VCaP (cell line): Measurements from ENCODE around the gene ZNF511.

Experiments used
- H3K27ac ChIP-seq: fragments of 450-650 bp; 2 replicates; pipeline ENCODE4 v1.5.1; 2017
- TF ChIP-seq, protein P1 (sequence below): fragments of 450-650 bp; conservative IDR thresholded peaks from 2 replicates; pipeline ENCODE4 v1.5.1; 2017; ENCODE audit warnings: mild to moderate bottlenecking, moderate library complexity

ZNF511 gene

DNA sequence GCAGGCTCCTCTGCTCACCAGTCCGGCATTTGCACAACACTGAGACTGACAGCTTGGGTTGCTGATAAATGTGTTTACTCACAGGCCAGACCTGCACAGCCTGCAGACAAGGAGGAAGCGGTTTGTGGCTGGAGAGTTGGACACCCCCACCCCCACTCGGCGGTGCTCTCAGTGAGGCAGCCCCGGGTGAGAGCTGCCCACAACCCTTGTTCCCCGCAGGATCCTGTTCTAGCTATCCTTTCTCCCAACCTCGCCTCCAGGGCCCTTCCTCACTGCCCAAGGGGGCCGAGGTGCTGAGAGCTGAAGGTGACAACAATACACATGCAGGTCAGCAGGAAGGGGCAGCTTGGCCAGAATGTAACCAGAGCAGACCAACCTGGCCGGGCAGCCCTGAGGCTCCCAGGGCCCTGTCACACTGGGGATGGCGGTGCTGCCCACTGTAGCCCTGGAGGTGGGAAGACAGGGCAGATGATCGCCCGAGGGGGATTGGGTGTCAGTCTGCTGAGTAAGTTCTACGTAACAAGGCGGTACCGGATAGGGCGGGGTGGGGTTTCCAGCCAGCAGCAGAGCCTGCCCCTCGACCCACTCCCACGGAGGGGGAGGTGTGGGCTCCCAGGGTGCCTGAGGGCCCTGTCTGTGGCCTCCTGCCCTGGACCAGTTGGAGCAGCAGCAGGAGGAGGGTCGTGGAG is 30.0 kb upstream of the ZNF511 start:
- peak overlapping the region; percentile 61 for H3K27ac ChIP-seq
- TF ChIP-seq, protein P1, sequence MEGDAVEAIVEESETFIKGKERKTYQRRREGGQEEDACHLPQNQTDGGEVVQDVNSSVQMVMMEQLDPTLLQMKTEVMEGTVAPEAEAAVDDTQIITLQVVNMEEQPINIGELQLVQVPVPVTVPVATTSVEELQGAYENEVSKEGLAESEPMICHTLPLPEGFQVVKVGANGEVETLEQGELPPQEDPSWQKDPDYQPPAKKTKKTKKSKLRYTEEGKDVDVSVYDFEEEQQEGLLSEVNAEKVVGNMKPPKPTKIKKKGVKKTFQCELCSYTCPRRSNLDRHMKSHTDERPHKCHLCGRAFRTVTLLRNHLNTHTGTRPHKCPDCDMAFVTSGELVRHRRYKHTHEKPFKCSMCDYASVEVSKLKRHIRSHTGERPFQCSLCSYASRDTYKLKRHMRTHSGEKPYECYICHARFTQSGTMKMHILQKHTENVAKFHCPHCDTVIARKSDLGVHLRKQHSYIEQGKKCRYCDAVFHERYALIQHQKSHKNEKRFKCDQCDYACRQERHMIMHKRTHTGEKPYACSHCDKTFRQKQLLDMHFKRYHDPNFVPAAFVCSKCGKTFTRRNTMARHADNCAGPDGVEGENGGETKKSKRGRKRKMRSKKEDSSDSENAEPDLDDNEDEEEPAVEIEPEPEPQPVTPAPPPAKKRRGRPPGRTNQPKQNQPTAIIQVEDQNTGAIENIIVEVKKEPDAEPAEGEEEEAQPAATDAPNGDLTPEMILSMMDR = no peak

DNA sequence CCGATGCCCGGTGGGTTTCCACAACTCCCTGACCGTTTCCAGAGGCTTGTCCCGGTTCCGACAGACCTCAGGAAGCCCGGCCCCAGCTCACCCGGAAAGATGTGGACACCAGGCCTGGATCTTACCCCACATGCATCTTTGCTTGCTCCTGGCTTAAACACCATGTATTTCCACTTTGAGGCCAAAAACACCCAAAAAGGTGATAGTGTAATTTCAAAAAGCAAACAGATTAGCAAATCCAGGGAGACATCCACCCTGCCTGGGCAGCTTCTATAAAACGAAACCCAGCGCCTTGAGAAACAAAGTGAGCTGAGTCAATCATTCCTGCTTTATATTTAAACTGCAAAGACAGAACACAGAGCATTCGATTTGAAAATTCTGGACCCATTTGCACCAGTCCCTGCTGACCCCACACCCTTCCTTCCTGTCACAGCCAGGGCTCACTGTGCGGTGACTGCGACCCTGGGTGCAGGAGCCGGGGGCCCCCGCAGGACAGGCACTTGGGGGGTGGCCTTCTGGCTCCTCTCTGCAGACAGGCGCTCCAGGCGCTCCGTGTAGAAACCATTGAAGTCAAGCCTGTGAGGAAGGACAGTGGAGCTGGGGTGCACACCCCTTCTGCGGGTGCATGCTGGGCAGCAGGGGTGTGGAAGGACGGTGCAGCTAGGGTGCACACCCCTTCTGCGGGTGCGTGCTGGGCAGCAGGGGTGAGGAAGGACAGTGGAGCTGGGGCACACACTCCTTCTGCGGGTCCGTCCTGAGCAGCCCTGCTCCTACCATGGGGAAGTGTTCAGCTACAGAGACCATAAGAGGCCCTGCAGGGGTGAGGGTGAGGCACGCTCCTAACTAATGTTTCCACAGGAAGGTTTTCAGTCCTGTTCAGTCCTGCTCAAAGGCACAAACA is 29.1 kb upstream of the ZNF511 start:
- peak overlapping the region; percentile 61 for H3K27ac ChIP-seq
- TF ChIP-seq, protein P1 = no peak

DNA sequence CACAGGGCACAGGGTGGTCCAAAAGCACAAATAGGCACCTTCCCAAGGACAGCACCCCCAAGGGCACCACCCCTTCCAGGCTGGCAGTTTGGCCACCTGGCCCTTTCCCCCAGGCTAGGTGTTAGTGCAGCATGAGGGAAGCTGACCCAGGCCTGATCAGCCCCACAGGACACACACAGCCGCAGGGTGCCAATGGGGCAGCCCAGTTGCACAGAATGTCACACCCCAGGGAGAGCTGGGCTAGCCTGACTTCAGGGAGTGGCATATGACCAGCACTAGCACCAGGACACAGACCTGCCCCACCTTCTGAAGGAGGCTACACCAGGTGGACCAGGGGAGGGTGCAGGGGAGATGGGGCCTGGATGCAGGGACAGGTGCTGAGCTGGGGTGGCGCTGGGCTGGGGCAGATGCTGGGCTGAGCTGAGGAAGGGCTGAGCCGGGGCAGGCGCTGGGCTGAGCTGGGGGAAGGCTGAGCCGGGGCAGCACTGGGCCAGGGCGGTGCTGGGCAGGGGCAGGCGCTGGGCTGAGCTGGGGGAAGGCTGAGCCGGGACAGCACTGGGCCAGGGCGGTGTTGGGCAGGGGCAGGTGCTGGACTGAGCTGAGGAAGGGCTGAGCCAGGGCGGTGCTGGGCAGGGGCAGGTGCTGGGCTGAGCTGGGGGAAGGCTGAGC is 28.2 kb upstream of the ZNF511 start:
- no peak overlapping the region for H3K27ac ChIP-seq
- TF ChIP-seq, protein P1 = no peak

DNA sequence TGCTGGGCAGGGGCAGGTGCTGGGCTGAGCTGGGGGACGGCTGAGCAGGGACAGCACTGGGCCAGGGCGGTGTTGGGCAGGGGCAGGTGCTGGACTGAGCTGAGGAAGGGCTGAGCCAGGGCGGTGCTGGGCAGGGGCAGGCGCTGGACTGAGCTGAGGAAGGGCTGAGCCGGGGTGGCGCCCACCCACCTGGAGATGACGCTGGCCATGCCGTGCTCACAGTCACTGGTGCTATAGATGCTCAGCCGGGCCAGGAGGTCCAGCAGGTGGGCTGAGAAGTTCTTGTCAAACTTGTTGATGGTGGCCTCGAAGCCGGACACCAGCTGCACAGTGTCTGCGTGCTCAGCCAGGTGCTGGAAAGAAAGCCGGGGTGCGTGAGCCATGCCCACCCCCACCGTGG is 27.6 kb upstream of the ZNF511 start:
- TF ChIP-seq, protein P1 = no peak
- no peak overlapping the region for H3K27ac ChIP-seq

DNA sequence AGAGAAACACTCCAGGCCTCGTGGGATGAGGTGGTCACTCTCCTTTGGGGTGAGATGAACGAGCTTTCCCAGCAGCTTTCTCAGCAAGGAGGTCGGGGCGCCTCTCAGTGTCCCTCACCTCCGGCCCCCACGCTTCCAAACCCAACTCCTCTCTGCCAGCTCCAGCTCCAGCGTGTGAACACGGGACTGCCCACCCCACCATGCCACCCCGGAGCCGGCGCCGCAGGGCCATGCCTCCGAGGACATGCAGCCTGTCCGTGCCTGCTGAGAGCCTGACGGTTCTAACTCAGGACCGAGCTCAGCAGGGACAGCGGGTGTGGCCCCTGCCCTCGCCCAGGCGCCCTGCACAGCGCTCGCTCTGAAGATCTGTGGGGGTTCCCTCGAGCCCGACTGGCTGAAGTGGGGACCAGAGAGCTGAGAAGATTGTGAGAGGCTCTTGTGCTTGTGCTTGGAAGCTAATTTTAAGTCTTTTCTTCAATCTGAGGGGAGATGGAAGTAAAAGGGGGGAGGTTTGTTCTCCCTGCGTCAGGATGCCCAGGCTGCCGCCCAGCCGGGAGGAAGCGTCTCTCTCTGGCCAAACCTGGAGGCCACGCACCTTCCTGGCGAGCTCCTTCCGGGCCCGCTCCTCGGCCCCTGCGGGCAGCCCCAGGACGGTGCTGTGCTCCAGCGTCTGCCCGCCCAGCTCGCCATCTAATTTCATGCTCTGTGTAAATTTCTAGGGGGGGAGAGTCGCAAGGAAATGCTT is 26.9 kb upstream of the ZNF511 start:
- no peak overlapping the region for H3K27ac ChIP-seq
- TF ChIP-seq, protein P1 = no peak

DNA sequence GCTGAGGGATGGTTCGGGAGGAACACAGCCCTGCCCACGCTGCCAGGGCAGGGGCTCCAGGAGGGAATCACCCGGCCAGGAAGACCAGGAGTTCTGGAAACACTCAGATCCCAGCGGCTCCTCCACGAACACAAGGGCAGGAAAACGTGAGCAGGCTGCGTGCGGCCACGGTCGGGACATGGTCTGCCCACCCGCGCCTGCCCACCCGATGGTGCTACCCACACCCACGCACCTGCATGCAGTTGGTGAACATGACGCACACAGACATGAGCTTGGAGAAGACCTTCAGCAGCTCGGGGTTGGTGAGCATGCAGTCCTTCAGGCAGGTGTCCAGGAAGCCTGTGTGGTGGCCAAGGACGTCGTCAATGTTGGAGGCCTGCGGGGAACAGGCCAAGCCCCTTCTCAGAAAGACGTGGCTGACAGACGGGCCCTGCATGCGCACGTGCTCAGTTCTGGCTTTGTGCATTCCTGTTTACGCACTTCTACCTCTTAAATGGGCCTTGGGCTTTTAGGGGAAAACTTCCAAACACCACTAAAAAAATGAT is 25.8 kb upstream of the ZNF511 start:
- TF ChIP-seq, protein P1 = no peak
- H3K27ac ChIP-seq = no peak overlapping the region
